WI38 (cell line): ENCODE results near the gene C7.

Experiments used
- H3K4me3 ChIP-seq: 2 replicates; pipeline ENCODE4 v1.5.1; 2011; ENCODE audit warnings: low read depth, mild to moderate bottlenecking, control low read depth, low read length
- TF ChIP-seq, protein P1 (sequence below): IDR thresholded peaks from 2 replicates; pipeline ENCODE4 v1.5.1; 2012; ENCODE audit warnings: low read depth, mild to moderate bottlenecking, control low read depth, low read length

C7 gene

DNA sequence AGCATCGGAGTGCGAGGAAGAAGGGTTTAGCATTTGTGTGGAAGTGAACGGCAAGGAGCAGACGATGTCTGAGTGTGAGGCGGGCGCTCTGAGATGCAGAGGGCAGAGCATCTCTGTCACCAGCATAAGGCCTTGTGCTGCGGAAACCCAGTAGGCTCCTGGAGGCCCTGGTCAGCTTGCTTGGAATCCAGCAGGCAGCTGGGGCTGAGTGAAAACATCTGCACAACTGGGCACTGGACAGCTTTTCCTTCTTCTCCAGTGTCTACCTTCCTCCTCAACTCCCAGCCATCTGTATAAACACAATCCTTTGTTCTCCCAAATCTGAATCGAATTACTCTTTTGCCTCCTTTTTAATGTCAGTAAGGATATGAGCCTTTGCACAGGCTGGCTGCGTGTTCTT is 72.1 kb downstream of the C7 start:
- no peak overlapping the region for H3K4me3 ChIP-seq
- TF ChIP-seq, protein P1, sequence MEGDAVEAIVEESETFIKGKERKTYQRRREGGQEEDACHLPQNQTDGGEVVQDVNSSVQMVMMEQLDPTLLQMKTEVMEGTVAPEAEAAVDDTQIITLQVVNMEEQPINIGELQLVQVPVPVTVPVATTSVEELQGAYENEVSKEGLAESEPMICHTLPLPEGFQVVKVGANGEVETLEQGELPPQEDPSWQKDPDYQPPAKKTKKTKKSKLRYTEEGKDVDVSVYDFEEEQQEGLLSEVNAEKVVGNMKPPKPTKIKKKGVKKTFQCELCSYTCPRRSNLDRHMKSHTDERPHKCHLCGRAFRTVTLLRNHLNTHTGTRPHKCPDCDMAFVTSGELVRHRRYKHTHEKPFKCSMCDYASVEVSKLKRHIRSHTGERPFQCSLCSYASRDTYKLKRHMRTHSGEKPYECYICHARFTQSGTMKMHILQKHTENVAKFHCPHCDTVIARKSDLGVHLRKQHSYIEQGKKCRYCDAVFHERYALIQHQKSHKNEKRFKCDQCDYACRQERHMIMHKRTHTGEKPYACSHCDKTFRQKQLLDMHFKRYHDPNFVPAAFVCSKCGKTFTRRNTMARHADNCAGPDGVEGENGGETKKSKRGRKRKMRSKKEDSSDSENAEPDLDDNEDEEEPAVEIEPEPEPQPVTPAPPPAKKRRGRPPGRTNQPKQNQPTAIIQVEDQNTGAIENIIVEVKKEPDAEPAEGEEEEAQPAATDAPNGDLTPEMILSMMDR: no peak

DNA sequence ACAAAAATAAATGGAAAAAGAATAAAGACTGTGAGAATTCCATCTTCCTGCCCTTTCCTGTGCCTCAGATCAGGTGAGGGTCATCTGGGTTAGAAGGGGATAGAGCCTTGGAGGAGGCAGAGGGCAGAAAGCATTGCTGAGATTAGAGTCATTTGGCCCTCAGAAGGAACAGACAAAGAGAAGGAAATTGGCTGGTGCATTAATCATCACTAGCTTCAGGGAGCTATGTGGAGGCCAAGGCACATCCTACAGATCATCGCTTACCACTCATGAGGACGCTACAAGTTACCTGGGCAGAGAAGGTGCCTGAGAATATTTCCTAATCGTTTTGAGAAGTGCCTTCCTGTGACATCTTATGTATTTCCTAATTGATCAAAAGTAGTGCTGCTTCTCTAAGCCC is 74.5 kb downstream of the C7 start:
- TF ChIP-seq, protein P1: no peak
- no peak overlapping the region for H3K4me3 ChIP-seq

DNA sequence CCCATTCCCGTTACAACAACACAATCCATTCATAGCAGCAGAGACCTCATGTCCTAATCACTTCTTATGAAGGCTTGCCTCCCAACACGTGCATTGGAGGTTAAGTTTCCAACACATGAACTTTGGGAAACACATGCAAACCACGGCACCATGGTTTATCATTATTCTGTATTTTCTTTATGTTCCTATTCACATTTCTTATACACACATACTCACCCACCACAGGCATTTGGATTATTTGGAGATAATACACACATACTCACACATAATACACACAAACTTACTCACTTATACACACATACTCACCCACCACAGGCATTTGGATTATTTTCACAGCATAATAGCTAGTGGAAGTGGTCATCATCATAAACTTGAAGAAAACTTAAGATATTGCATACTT is 75.6 kb downstream of the C7 start:
- TF ChIP-seq, protein P1: no peak
- H3K4me3 ChIP-seq: no peak overlapping the region

DNA sequence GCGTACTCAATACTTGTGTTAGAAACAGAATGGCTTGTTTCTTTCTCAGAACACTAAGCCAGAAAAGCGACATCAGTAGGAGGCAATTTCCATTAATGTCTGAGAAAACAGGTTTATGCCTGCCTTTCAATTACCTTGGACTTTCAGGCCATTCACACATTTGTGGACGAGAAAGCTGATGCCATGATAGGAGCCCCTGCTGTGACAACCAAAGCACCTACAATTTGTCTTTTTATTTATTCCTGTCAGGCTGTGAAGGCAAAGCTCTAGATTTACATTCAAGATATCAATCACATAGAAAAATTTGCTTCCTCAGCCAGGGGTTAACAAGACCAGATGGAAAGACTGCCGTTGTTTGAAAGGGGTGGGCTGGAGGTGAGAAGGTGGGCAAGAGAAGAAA is 76.2 kb downstream of the C7 start:
- TF ChIP-seq, protein P1: no peak
- H3K4me3 ChIP-seq: no peak overlapping the region

DNA sequence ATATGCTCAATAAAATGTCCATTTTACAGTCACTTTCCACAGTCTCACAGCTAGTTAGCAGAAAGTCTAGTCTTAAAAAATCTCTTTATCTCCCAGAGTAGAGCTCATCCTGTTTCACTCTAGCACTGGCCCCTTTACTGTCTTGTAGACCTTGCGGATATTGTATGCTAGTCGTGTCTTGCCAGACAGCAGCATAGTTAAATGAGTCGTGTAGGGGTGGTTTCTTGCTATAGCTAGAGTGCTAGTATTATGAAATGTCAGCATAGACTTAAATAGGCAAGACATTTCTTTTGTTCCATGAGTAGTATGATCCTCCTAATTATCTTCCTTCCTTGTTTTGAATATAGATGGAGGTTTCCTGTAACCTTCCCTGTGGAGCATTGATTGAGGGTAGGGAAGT is 77.4 kb downstream of the C7 start:
- no peak overlapping the region for H3K4me3 ChIP-seq
- TF ChIP-seq, protein P1: no peak

DNA sequence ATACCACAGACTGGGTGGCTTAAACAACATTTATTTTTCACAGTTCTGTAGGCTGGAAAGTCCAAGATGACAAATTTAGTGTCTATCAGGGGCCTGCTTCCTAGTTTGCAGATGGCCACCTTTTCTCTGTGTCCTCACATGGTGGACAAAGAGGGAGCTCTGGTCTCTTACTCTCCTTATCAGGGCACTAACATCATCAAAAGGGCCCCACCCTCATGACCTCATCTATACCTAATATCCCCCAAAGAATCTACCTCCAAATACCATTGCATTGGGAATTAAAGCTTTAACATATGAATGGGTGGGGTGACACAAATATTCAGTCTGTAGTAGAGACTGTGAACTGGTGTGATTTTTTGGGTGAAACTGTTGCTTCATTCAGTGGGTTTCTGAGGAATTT is 78.1 kb downstream of the C7 start:
- no peak overlapping the region for H3K4me3 ChIP-seq
- TF ChIP-seq, protein P1: no peak

DNA sequence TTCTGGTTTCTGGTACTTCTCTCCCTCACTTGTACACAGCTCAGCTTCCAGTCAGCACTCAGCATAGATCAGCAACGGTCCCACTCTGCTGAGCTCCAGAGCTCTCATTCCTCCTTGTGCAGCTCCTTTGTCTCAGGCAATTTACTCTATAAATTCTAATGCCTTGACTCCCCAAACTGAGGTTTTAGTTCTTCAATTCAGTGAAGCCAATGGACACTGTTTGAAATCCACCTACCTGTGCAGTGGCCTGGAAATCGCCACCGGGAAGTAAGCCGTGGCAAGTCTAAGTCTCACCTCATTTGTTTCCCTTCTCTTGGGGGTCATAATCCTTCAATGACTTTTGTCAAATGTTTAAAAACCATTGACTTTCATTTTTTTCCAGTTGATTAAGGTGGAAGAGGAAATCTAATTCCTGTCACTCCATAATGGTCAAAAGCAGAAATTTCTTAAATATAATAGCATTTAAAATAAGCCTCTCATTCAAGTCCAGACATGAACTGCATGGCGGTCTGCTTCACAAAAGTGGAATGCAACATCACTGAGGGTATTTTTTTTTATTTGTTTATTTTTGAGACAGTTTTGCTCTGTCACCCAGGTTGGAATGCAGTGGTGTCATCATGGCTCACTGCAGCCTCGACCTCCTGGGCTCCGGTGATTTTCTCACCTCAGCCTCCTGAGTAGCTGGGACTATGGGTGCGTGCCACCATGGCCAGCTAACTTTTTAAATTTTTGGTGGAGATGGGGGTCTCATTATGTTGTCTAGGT is 79.6 kb downstream of the C7 start:
- H3K4me3 ChIP-seq: no peak overlapping the region

More for the DNA sequence above, 79.6 kb downstream of the C7 start:
- TF ChIP-seq, protein P1: no peak
